Activated T-cell treated with anti-CD3 and anti-CD28 coated beads, Interleukin-2, amount 50 U/mL, for 48 hours (primary cell): ENCODE measurements around the gene OR2G6.

Experiments
- DNase-seq, 2 experiments: peaks; one replicate each; pipeline ENCODE4 v3.0.0-alpha.2; 2020

The OR2G6 gene

DNA sequence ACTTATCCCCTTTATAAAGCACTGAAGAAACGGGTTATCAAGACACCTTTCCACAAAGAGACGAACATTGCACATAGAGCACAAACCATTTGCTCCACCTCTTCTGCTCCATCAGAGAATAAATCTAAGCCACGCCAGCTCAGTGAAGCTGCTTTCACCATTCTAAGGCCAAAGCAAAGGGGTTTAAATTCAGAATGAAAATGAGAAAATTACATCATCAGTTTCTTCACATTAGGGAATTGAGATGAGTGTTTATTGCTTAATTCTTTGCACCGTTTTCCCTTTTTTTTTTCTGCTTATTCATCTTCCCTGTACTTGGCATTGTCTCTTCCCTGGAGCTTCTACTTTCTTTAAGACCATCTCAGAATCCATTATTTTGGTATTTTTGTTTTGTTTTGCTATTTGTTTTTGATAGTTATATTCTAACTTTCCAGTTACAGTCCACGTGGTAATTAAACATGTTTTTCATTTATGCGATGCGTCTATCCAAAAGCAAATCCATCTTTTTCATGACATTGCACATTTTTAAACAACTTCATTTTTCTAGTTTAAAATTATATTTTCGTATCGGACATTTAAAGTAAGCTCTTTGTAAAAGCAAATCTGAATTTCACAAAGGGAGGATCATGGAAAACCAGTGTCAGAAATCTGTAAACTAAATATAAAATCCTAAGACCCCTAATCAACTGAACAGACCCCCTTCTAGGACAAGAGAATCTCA is 68.5 kb downstream of the OR2G6 start:
- DNase-seq = no peak
